ENCODE data around the gene TBX2. TPM values are rescaled to one million over a fixed set of nuclear protein-coding genes. Genes with fewer than 3 reads are reported as not detected.
"Not testable (repeated sequence)": the region's sequence is repeated elsewhere in the genome, so short reads cannot be mapped to it uniquely, and the experiment has no call there.

TBX2 gene
- total and polyA plus RNA-seq, 12 donors: 4.6 to 31.1 (median 11.8) TPM

DNA sequence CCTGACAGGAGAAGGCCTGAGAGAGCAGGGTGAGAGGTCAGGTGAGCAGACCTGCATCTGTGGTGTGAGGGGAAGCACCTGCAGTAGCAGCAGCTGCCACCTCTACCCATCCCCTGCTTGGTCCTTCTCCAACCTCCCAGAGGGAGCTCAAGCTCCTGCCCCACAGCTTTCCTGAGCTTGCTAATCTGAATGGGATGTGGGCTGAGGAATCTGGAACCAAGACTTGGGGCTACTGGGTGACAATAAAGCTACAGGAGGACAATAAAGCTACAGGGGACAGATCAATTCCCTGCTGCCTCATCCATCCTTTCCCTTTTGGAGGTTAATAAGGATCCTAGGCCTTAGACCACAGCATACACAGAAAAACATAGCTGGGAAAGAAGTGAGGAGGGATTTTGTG lies 47.7 kb downstream of the TBX2 start:
- peaks cover 13 to 81% (median 67%) of the 10 kb centered on the region in 7 donors for H3K27me3 ChIP-seq
- intact Hi-C loops (cut with DNase I): no loop called here

GRCh38 chr17:61448042-61448441 lies 48.4 kb downstream of the TBX2 start:
- H3K9me3 ChIP-seq: no peaks in the 10 kb centered on the region
- DNase-seq (no peak), ATAC-seq (no peak)
- no peaks in the 10 kb centered on the region for H3K36me3 ChIP-seq
- 62 to 69% methylated on average over 2 of the region's 2 CpGs for WGBS, 2 donors
- H3K4me1 ChIP-seq: peaks cover 3 to 18% (median 11%) of the 10 kb centered on the region in 9 donors
- H3K27ac ChIP-seq: no peak overlapping the region
- TF ChIP-seq, protein P1, sequence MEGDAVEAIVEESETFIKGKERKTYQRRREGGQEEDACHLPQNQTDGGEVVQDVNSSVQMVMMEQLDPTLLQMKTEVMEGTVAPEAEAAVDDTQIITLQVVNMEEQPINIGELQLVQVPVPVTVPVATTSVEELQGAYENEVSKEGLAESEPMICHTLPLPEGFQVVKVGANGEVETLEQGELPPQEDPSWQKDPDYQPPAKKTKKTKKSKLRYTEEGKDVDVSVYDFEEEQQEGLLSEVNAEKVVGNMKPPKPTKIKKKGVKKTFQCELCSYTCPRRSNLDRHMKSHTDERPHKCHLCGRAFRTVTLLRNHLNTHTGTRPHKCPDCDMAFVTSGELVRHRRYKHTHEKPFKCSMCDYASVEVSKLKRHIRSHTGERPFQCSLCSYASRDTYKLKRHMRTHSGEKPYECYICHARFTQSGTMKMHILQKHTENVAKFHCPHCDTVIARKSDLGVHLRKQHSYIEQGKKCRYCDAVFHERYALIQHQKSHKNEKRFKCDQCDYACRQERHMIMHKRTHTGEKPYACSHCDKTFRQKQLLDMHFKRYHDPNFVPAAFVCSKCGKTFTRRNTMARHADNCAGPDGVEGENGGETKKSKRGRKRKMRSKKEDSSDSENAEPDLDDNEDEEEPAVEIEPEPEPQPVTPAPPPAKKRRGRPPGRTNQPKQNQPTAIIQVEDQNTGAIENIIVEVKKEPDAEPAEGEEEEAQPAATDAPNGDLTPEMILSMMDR (IDR thresholded peaks at IDR 0.05): no peak
- no peak overlapping the region for H3K4me3 ChIP-seq
- intact Hi-C loops (cut with DNase I): no loop called here
- H3K27me3 ChIP-seq: peaks cover 15 to 85% (median 74%) of the 10 kb centered on the region in 7 donors

More for the DNA sequence above, 47.7 kb downstream of the TBX2 start:
- Histone ChIP-seq H3K4me3 (no peak overlapping the region), H3K9me3 (no peaks in the 10 kb centered on the region), H3K27ac (no peak overlapping the region), H3K4me1 (peaks cover 3 to 12% (median 10%) of the 10 kb centered on the region in 9 donors), H3K36me3 (no peaks in the 10 kb centered on the region)
- no peak for ATAC-seq
- no peak for DNase-seq
- TF ChIP-seq, protein P1 (IDR thresholded peaks at IDR 0.05): no peak

DNA sequence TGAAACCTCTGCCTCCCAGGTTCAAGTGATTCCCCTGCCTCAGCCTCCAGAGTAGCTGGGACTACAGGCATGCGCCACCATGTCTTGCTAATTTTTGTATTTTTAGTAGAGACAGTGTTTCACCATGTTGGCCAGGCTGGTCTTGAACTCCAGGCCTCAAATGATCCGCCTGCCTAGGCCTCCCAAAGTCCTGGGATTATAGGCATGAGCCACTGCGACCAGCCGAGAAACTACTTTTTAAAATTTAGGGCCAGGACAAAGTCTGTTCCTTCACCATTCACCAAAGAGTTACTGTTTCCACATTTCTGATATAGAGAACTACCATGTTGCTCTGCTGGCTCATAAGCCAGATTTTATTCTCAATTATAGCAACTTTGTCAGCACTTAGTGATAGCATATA lies 49.5 kb downstream of the TBX2 start:
- ATAC-seq; intact Hi-C loops (cut with DNase I): not testable (repeated sequence)
- 94% methylated on average over 4 of the region's 4 CpGs for WGBS, 2 donors

DNA sequence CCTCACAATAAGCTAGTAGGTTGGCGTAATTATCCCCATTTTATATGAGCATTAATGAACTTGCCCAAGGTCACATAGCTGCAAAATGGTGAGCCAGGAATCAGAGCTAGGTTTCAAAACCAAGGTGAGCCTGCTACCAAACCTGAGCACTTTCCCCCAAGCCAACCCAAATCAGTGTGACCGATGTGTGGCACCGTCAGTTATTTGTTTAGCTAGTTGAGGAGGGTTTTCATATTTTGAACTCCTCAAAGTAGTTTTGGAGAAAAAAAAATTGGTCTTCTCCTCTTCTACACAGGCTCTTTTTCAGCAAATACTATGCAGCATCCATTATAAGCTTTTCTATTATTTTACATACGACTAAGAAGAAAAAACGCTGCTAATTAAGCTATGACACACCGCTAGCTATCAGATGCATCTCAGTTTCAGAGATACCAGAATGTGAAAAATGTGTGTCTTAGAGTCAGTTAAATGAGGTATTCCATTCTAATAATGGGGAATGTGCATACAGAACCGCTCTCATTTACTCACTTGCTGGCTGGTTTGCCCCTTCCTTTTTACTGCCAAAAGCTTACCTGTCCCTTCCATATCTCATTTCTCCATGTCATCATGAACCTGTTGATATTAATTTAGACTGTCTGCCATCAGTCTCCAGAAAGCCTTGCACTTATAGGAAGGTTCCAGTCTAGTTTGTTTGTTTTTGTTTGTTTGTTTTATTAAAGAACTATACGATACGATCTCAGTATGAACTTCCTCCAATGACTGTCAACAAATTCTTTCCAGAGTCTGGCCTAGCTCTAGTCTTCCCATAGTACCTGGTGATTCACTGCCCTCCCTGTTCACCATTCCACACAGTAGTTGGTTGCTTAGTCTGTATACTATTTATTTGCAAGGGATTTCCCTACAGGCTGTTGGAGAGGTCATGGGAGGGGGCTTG lies 50.3 kb downstream of the TBX2 start:
- Histone ChIP-seq H3K9me3 (no peaks in the 10 kb centered on the region), H3K27me3 (peaks cover 24 to 95% (median 86%) of the 10 kb centered on the region in 7 donors), H3K27ac (no peak overlapping the region), H3K4me3 (no peak overlapping the region), H3K36me3 (no peaks in the 10 kb centered on the region), H3K4me1 (peaks cover 3 to 29% (median 21%) of the 10 kb centered on the region in 9 donors)
- TF ChIP-seq, protein P1 (IDR thresholded peaks at IDR 0.05): no peak
- no peak for ATAC-seq
- WGBS, 2 donors: 82 to 84% methylated on average over 9 of the region's 9 CpGs
- no peak for DNase-seq
- intact Hi-C loops (cut with DNase I): no loop called here

More for the DNA sequence above, 49.5 kb downstream of the TBX2 start:
- not testable (repeated sequence) for H3K27ac ChIP-seq, H3K36me3 ChIP-seq, DNase-seq, H3K9me3 ChIP-seq, H3K4me3 ChIP-seq
- peaks cover 3 to 21% (median 12%) of the 10 kb centered on the region in 9 donors for H3K4me1 ChIP-seq
- peaks cover 16 to 92% (median 81%) of the 10 kb centered on the region in 7 donors for H3K27me3 ChIP-seq
